Motor neuron (in vitro differentiated cells): Measurements from ENCODE around the gene BTG2. TPM values are rescaled to one million over a fixed set of nuclear protein-coding genes. Genes with fewer than 3 reads are reported as not detected.
"Not testable (repeated sequence)": the region's sequence is repeated elsewhere in the genome, so short reads cannot be mapped to it uniquely, and the experiment has no call there.

Experiments
- ATAC-seq, 8 experiments: fragments of 200-7000 bp; cut with Tn5 transposase; replicated peaks in 6 of 8; 2 replicates each; pipeline ENCODE4 v1.8.0; 2021; ENCODE audit warnings: mild to moderate bottlenecking in 8 of 8, moderate library complexity in 8 of 8
- H3K27ac ChIP-seq, 2 donors: fragments of 250-450 bp; sonication (Bioruptor Pico); 2 replicates each; pipeline ENCODE4 v1.9.0; 2021; ENCODE audit warnings: antibody characterized with exemption in 2 of 2, mild to moderate bottlenecking in 2 of 2, moderate library complexity in 1 of 2
- H3K4me1 ChIP-seq, 2 donors: fragments of 250-450 bp; sonication (Bioruptor Pico); replicated peaks in 1 of 2; 2 replicates each; pipeline ENCODE4 v1.6.1; 2021; ENCODE audit warnings: antibody characterized with exemption in 2 of 2, mild to moderate bottlenecking in 2 of 2, moderate library complexity in 1 of 2
- H3K4me3 ChIP-seq, 5 donors: fragments of 250-450 bp; sonication (Bioruptor Pico); 2 replicates each; pipeline ENCODE4 v1.9.0; 2021; ENCODE audit warnings: antibody characterized with exemption in 5 of 5, mild to moderate bottlenecking in 5 of 5, moderate library complexity in 4 of 5
- WGBS, 10 experiments: fragments of 450-650 bp; shearing (Covaris generic); methylation state at CpG; one replicate each; pipeline ENCODE4 v1.0.0; 2022; 5-methylcytosine and 5-hydroxymethylcytosine counted together
- in situ Hi-C, 9 experiments: fragments of 400-800 bp; cut with MboI; loops; one replicate each; pipeline ENCODE4 v1.15.0; 2021; ENCODE audit warnings: low sequenced_read_pairs in 9 of 9, low pct_unique_long_range_greater_than_20kb in 2 of 9; ENCODE audit not compliant: unreplicated experiment in 9 of 9
- total RNA-seq, 8 experiments: library from RNA; unstranded; fragments of 300-600 nt; gene quantifications; 2 replicates each; pipeline versions ENCODE4 v1.2.3 to v1.2.4, GENCODE V29; 2022

BTG2 gene
- total RNA-seq = 10 to 100 TPM; 23.7 to 60.1 (median 29.4) TPM

- ATAC-seq = peak; percentile 61 to 87 (median 86)
- peaks cover 33 to 40% of the 10 kb centered on the region in 2 donors for H3K4me1 ChIP-seq
- in situ Hi-C loops = no loop called here
- WGBS, 10 experiments = 0 to 41% (median 33%) methylated on average over 1 to 22 of the region's 79 CpGs; no CpG with 5 or more reads in 1 of the 10 experiments
- H3K4me3 ChIP-seq = peak within 1 kb of the TSS; percentile 65 to 85 (median 72)
- peak within 1 kb of the TSS; percentile 72 to 81 for H3K27ac ChIP-seq
These were observed at the start of gene BTG2 for GRCh38 chr1:203304919-203305808. Gene BTG2, plus strand, starts transcription at chr1:203305519. Its CDS starts 88 bp downstream, at chr1:203305607.

GRCh38 chr1:203256636-203257035 lies 48.7 kb upstream of the BTG2 start:
- H3K27ac ChIP-seq, H3K4me1 ChIP-seq, in situ Hi-C loops, ATAC-seq, H3K4me3 ChIP-seq: not testable (repeated sequence)
- WGBS, 10 experiments = 40 to 89% (median 68%) methylated on average over 1 to 9 of the region's 9 CpGs; no CpG with 5 or more reads in 1 of the 10 experiments

- Histone ChIP-seq H3K27ac (no peak overlapping the region), H3K4me1 (no peaks in the 10 kb centered on the region), H3K4me3 (no peak overlapping the region)
- 36 to 78% (median 66%) methylated on average over 2 to 7 of the region's 10 CpGs; no CpG with 5 or more reads in 3 of the 10 experiments for WGBS, 10 experiments
- in situ Hi-C loops = no loop called here
- ATAC-seq = no peak
These were observed 41.8 kb upstream of the BTG2 start for GRCh38 chr1:203263496-203263895.

GRCh38 chr1:203264052-203264501 lies 41.2 kb upstream of the BTG2 start:
- H3K4me1 ChIP-seq = peaks cover 0 to 2% of the 10 kb centered on the region in 2 donors
- peak in 1 of 8 experiments; percentile 31 for ATAC-seq
- WGBS, 10 experiments = 15 to 96% (median 73%) methylated on average over 3 to 6 of the region's 6 CpGs

GRCh38 chr1:203265541-203265940 lies 39.8 kb upstream of the BTG2 start:
- ATAC-seq = no peak
- Histone ChIP-seq H3K27ac (no peak overlapping the region), H3K4me1 (peaks cover 0 to 2% of the 10 kb centered on the region in 2 donors), H3K4me3 (no peak overlapping the region)
- 55 to 100% (median 83%) methylated on average over 3 to 4 of the region's 4 CpGs for WGBS, 10 experiments
- in situ Hi-C loops = no loop called here

More at GRCh38 chr1:203264052-203264501, 41.2 kb upstream of the BTG2 start:
- H3K27ac ChIP-seq = no peak overlapping the region
- in situ Hi-C loops = no loop called here
- H3K4me3 ChIP-seq = no peak overlapping the region

GRCh38 chr1:203266140-203266539 lies 39.2 kb upstream of the BTG2 start:
- H3K4me1 ChIP-seq, H3K4me3 ChIP-seq, H3K27ac ChIP-seq, in situ Hi-C loops, ATAC-seq: not testable (repeated sequence)
- 30 to 83% (median 63%) methylated on average over 1 to 5 of the region's 5 CpGs; no CpG with 5 or more reads in 6 of the 10 experiments for WGBS, 10 experiments

GRCh38 chr1:203267347-203267846 lies 37.9 kb upstream of the BTG2 start:
- Histone ChIP-seq H3K27ac (no peak overlapping the region), H3K4me3 (peak overlapping the region; percentile 14 to 38 (median 31)), H3K4me1 (peaks cover 0 to 2% of the 10 kb centered on the region in 2 donors)
- peak; percentile 36 to 81 (median 54) for ATAC-seq
- in situ Hi-C loops = no loop called here
- 0 to 37% (median 2%) methylated on average over 3 to 17 of the region's 20 CpGs for WGBS, 10 experiments

- peaks cover 0 to 2% of the 10 kb centered on the region in 2 donors for H3K4me1 ChIP-seq
- ATAC-seq = peak in 1 of 8 experiments; percentile 8
- no peak overlapping the region for H3K27ac ChIP-seq
- in situ Hi-C loops = no loop called here
- no peak overlapping the region for H3K4me3 ChIP-seq
- 3 to 90% (median 80%) methylated on average over 1 to 10 of the region's 15 CpGs; no CpG with 5 or more reads in 5 of the 10 experiments for WGBS, 10 experiments
These were observed 37.4 kb upstream of the BTG2 start for GRCh38 chr1:203267912-203268311.

GRCh38 chr1:203268901-203269653 lies 36.2 kb upstream of the BTG2 start:
- Histone ChIP-seq H3K4me3 (no peak overlapping the region), H3K4me1 (peaks cover 10 to 12% of the 10 kb centered on the region in 2 donors), H3K27ac (no peak overlapping the region)
- ATAC-seq = peak; percentile 2 to 45 (median 22)
- in situ Hi-C loops = no loop called here
- WGBS, 10 experiments = 0 to 80% (median 18%) methylated on average over 1 to 5 of the region's 5 CpGs; no CpG with 5 or more reads in 5 of the 10 experiments

- H3K27ac ChIP-seq = no peak overlapping the region
- 0 to 100% (median 53%) methylated on average over 1 to 5 of the region's 5 CpGs; no CpG with 5 or more reads in 2 of the 10 experiments for WGBS, 10 experiments
- H3K4me3 ChIP-seq = no peak overlapping the region
- ATAC-seq = no peak
- peaks cover 12 to 14% of the 10 kb centered on the region in 2 donors for H3K4me1 ChIP-seq
- in situ Hi-C loops = loop anchor here in 3 of 9 experiments (5.0 to 10.0 kb wide), 2 partner anchors 65 to 68 kb away; no protein-coding TSS in a partner anchor
These were observed 35.7 kb upstream of the BTG2 start for GRCh38 chr1:203269654-203270020.

- no peak overlapping the region for H3K27ac ChIP-seq
- H3K4me3 ChIP-seq = no peak overlapping the region
- ATAC-seq = no peak
- peaks cover 12 to 14% of the 10 kb centered on the region in 2 donors for H3K4me1 ChIP-seq
- in situ Hi-C loops = loop anchor here in 3 of 9 experiments (5.0 to 10.0 kb wide), 2 partner anchors 64 to 67 kb away; no protein-coding TSS in a partner anchor
- 60 to 100% (median 77%) methylated on average over 1 to 4 of the region's 4 CpGs; no CpG with 5 or more reads in 4 of the 10 experiments for whole genome bisulfite sequencing, 10 experiments
These were observed 34.9 kb upstream of the BTG2 start for GRCh38 chr1:203270448-203270847.

- peak in 3 of 8 experiments; percentile 3 to 48 (median 3) for ATAC-seq
- Histone ChIP-seq H3K4me1 (peaks cover 12 to 14% of the 10 kb centered on the region in 2 donors), H3K4me3 (no peak overlapping the region), H3K27ac (no peak overlapping the region)
- 0 to 80% (median 48%) methylated on average over 1 to 8 of the region's 8 CpGs; no CpG with 5 or more reads in 1 of the 10 experiments for WGBS, 10 experiments
- in situ Hi-C loops = loop anchor here in 3 of 9 experiments (5.0 to 10.0 kb wide), 2 partner anchors 64 to 66 kb away; no protein-coding TSS in a partner anchor
These were observed 34.1 kb upstream of the BTG2 start for GRCh38 chr1:203271018-203271743.
